Subcutaneous adipose tissue (tissue), 4 donors: ENCODE data around the gene ITGB6. TPM values are rescaled to one million over a fixed set of nuclear protein-coding genes. Genes with fewer than 3 reads are reported as not detected.

Source experiments
- CTCF ChIP-seq: fragments of 450-650 bp; IDR thresholded peaks from one replicate; pipeline ENCODE4 v1.5.1; 2016; ENCODE audit warnings: low read depth, mild to moderate bottlenecking, control low read depth, antibody characterized with exemption, moderate library complexity
- total RNA-seq, 4 donors: library from RNA; depleted of rRNA; stranded (reverse); fragments of >200 nt; gene quantifications; one replicate each; pipeline ENCODE4 v1.1.0, GENCODE V29; 2016

ITGB6 gene
- total RNA-seq, 4 donors from 2014 or later = not detected

DNA sequence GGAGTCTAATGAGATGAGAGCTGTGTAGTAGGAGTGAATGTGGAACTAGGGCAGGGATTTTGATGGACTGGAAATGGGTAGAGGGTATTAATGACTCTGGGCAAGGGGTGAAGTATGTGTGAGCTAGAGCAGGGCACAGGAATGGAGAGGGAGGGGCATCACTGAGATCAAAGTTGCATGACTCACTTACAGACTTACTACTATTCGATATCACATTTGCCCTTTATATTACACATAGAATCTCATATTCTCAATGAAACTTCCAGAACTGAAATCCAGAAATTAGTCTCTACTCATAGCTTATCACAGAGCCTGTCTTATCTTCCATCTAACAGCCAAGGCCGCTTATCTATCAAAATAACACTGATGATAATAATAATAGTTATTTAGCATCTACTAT, 20.0 kb upstream of the ITGB6 start:
- TF ChIP-seq CTCF = no peak

- no peak for TF ChIP-seq CTCF
Measured at GRCh38 chr2:160214461-160215445, 14.7 kb upstream of the ITGB6 start.

DNA sequence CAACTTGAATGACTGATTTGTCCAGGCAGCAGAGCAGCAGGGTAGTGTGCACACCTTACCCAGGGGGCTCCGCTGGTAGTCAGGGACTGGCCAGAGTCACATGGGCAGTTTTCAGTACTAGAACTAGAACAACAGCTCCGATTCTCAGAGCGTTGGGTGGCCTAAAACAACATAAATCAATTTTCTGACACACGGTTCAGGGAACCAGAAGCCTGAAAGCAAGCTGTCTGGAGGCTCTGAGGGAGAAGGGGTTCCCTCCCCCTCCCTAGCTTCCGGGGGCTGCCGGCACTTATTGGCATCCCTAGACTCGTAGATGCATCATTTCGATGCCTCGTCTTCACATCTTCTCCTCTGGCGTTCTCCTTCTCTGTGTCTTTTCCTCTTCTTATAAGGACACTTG, 13.4 kb upstream of the ITGB6 start:
- no peak for TF ChIP-seq CTCF

- TF ChIP-seq CTCF = no peak
Measured at GRCh38 chr2:160210599-160211138, 10.6 kb upstream of the ITGB6 start.

- TF ChIP-seq CTCF = no peak
Measured at GRCh38 chr2:160209516-160209856, 9.4 kb upstream of the ITGB6 start.

DNA sequence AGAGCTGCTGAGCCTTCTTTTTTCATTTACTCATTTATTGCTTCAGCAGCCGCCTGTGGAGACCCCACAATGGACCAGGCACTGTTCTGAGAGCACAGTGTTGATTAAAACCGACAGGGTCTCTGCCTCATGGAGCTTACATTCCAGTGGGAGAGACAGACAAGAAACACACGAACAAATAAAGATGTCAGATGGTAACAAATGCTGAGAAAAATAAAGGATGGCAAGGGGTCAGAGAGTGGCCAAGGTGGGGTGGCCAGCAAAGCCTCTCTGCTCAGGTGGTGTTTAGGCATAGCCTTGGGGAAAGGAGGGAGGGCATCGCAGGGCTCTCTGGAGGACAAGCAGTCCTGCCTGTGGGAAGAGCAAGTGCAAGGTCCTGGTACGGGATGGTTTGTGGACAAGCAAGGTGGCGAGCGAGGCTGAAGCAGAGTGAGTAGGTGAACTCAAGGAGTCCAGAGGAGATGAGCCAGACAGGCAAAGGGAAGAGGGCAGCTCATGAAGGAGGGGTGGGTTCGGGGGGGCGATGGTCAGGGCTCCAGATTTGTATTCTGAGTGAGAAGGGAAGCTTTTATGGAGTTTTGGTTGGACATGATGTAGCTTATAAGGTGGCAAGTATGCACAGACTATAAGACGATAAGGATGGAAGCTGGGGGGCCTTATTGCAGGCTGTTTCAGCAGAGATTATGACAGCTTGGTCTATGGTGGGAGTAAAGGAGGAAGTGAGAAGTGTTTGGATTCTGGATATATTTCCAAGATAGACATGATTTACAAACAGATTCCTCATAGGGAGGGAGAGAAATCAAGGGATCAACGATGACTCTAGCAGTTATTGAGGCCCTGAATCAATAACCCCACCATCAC, 8.8 kb upstream of the ITGB6 start:
- TF ChIP-seq CTCF = no peak
